ENCODE results near the gene LCE1E.

LCE1E gene

DNA sequence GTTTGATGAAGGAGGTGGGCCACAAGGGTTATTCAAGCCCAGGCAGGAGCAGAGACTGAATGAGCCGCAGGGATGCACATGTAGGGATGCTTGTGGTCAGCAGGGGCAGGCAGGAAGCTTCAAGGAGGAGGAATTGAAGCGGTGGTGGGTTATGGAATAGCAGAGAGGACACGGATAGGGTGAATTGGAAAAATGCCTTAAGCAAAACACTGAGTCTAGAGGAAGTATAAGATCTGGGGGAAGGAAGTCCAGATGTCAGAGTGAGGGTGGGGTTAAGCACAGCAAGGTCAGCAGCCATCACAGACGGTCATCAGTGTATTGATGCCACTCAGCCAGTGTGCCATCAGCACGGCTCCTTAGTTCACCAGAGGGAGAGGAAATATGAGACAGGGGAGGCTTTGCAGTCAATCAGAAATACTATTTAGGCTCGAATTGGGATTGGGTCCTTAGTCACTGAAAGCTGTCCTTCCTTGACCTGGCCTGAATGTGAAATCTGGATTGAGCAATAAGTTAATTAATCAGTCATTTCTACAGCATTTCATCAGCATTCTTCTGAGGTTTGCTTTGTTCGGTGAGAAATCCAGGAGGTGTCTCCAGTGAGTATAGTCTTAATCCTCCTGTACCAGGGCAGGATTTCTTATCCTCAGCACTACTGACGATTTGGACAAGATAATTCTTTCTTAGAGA lies 17.1 kb upstream of the LCE1E start:
- Histone ChIP-seq H3K4me1 (ENCODE audit: control insufficient read depth, insufficient read depth, low read length) (no peaks in the 10 kb centered on the region), H3K27ac (ENCODE audit: extremely low read depth, low read depth, low read length) (no peak overlapping the region), H3K4me3 (ENCODE audit: low read depth, low read length) (no peak overlapping the region), H3K36me3 (ENCODE audit: control insufficient read depth in 2 of 2, insufficient read depth in 1 of 2, low read length in 2 of 2) (no peaks in the 10 kb centered on the region), H3K9me3 (ENCODE audit: control insufficient read depth, insufficient read depth, low read depth, low read length) (no peaks in the 10 kb centered on the region)
- POLR2A ChIA-PET = no interaction called here
- CTCF ChIA-PET = interaction anchor here (1.0 to 3.5 kb wide), 2 partner anchors 9 to 115 kb away, joined by 3 to 21 read pairs; no protein-coding TSS in a partner anchor
- TF ChIP-seq GLIS2 (tag by site-specific recombination; IDR thresholded peaks at IDR 0.05) (no peak), ZNF830 (tag by site-specific recombination; IDR thresholded peaks at IDR 0.05; ENCODE audit: low read depth) (no peak), SETDB1 (IDR thresholded peaks at IDR 0.05; ENCODE audit: insufficient read length, low read length) (no peak)
- TF ChIP-seq, protein P1, sequence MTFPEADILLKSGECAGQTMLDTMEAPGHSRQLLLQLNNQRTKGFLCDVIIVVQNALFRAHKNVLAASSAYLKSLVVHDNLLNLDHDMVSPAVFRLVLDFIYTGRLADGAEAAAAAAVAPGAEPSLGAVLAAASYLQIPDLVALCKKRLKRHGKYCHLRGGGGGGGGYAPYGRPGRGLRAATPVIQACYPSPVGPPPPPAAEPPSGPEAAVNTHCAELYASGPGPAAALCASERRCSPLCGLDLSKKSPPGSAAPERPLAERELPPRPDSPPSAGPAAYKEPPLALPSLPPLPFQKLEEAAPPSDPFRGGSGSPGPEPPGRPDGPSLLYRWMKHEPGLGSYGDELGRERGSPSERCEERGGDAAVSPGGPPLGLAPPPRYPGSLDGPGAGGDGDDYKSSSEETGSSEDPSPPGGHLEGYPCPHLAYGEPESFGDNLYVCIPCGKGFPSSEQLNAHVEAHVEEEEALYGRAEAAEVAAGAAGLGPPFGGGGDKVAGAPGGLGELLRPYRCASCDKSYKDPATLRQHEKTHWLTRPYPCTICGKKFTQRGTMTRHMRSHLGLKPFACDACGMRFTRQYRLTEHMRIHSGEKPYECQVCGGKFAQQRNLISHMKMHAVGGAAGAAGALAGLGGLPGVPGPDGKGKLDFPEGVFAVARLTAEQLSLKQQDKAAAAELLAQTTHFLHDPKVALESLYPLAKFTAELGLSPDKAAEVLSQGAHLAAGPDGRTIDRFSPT (tag by site-specific recombination; IDR thresholded peaks at IDR 0.05) = no peak
- TF ChIP-seq, protein P2, sequence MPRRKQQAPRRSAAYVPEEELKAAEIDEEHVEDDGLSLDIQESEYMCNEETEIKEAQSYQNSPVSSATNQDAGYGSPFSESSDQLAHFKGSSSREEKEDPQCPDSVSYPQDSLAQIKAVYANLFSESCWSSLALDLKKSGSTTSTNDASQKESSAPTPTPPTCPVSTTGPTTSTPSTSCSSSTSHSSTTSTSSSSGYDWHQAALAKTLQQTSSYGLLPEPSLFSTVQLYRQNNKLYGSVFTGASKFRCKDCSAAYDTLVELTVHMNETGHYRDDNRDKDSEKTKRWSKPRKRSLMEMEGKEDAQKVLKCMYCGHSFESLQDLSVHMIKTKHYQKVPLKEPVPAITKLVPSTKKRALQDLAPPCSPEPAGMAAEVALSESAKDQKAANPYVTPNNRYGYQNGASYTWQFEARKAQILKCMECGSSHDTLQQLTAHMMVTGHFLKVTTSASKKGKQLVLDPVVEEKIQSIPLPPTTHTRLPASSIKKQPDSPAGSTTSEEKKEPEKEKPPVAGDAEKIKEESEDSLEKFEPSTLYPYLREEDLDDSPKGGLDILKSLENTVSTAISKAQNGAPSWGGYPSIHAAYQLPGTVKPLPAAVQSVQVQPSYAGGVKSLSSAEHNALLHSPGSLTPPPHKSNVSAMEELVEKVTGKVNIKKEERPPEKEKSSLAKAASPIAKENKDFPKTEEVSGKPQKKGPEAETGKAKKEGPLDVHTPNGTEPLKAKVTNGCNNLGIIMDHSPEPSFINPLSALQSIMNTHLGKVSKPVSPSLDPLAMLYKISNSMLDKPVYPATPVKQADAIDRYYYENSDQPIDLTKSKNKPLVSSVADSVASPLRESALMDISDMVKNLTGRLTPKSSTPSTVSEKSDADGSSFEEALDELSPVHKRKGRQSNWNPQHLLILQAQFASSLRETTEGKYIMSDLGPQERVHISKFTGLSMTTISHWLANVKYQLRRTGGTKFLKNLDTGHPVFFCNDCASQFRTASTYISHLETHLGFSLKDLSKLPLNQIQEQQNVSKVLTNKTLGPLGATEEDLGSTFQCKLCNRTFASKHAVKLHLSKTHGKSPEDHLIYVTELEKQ (tag by site-specific recombination; IDR thresholded peaks at IDR 0.05; ENCODE audit: borderline replicate concordance) = no peak

DNA sequence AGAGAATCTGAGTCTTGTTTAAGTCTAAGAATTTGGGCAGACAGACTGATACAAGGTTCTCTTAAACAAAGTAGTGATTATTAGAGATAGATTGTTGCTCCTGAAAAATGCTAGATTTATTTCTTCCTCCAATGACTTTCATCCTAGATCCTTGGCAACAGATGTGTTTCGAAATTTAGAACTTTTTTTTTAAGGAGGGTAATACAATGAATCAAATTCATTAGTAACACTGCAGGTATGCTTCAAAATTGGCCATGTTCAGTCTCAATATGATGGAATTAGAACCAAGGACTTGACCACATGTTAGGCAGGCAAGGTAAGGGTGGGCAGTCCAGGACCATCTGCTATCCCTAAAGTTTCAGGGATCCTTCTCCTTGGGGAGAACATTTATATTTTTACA lies 15.6 kb upstream of the LCE1E start:
- Histone ChIP-seq H3K4me3 (ENCODE audit: low read depth, low read length) (no peak overlapping the region), H3K27ac (ENCODE audit: extremely low read depth, low read depth, low read length) (no peak overlapping the region)
- POLR2A ChIA-PET = no interaction called here
- TF ChIP-seq ZNF404 (tag by site-specific recombination; IDR thresholded peaks at IDR 0.05) = no peak
- no peak for TF ChIP-seq ZNF544 (tag by site-specific recombination; IDR thresholded peaks at IDR 0.05)
- TF ChIP-seq, protein P3, sequence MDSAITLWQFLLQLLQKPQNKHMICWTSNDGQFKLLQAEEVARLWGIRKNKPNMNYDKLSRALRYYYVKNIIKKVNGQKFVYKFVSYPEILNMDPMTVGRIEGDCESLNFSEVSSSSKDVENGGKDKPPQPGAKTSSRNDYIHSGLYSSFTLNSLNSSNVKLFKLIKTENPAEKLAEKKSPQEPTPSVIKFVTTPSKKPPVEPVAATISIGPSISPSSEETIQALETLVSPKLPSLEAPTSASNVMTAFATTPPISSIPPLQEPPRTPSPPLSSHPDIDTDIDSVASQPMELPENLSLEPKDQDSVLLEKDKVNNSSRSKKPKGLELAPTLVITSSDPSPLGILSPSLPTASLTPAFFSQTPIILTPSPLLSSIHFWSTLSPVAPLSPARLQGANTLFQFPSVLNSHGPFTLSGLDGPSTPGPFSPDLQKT (IDR thresholded peaks at IDR 0.05; ENCODE audit: borderline replicate concordance, low read depth, low read length) = no peak
- TF ChIP-seq, protein P4, sequence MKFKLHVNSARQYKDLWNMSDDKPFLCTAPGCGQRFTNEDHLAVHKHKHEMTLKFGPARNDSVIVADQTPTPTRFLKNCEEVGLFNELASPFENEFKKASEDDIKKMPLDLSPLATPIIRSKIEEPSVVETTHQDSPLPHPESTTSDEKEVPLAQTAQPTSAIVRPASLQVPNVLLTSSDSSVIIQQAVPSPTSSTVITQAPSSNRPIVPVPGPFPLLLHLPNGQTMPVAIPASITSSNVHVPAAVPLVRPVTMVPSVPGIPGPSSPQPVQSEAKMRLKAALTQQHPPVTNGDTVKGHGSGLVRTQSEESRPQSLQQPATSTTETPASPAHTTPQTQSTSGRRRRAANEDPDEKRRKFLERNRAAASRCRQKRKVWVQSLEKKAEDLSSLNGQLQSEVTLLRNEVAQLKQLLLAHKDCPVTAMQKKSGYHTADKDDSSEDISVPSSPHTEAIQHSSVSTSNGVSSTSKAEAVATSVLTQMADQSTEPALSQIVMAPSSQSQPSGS (tag by site-specific recombination; IDR thresholded peaks at IDR 0.05; ENCODE audit: low read depth) = no peak
- no peak for TF ChIP-seq MZF1 (tag by site-specific recombination; IDR thresholded peaks at IDR 0.05; ENCODE audit: borderline replicate concordance)
- TF ChIP-seq ZSCAN16 (tag by site-specific recombination; IDR thresholded peaks at IDR 0.05) = no peak
- TF ChIP-seq KLF9 (tag by site-specific recombination; IDR thresholded peaks at IDR 0.05; ENCODE audit: low read depth) = no peak
- no peak for TF ChIP-seq ZNF777 (tag by site-specific recombination; IDR thresholded peaks at IDR 0.05; ENCODE audit: borderline replicate concordance)
- no peak for TF ChIP-seq ZNF701 (tag by site-specific recombination; IDR thresholded peaks at IDR 0.05)
- TF ChIP-seq ZNF10 (tag by site-specific recombination; IDR thresholded peaks at IDR 0.05) = no peak
- TF ChIP-seq, protein P5, sequence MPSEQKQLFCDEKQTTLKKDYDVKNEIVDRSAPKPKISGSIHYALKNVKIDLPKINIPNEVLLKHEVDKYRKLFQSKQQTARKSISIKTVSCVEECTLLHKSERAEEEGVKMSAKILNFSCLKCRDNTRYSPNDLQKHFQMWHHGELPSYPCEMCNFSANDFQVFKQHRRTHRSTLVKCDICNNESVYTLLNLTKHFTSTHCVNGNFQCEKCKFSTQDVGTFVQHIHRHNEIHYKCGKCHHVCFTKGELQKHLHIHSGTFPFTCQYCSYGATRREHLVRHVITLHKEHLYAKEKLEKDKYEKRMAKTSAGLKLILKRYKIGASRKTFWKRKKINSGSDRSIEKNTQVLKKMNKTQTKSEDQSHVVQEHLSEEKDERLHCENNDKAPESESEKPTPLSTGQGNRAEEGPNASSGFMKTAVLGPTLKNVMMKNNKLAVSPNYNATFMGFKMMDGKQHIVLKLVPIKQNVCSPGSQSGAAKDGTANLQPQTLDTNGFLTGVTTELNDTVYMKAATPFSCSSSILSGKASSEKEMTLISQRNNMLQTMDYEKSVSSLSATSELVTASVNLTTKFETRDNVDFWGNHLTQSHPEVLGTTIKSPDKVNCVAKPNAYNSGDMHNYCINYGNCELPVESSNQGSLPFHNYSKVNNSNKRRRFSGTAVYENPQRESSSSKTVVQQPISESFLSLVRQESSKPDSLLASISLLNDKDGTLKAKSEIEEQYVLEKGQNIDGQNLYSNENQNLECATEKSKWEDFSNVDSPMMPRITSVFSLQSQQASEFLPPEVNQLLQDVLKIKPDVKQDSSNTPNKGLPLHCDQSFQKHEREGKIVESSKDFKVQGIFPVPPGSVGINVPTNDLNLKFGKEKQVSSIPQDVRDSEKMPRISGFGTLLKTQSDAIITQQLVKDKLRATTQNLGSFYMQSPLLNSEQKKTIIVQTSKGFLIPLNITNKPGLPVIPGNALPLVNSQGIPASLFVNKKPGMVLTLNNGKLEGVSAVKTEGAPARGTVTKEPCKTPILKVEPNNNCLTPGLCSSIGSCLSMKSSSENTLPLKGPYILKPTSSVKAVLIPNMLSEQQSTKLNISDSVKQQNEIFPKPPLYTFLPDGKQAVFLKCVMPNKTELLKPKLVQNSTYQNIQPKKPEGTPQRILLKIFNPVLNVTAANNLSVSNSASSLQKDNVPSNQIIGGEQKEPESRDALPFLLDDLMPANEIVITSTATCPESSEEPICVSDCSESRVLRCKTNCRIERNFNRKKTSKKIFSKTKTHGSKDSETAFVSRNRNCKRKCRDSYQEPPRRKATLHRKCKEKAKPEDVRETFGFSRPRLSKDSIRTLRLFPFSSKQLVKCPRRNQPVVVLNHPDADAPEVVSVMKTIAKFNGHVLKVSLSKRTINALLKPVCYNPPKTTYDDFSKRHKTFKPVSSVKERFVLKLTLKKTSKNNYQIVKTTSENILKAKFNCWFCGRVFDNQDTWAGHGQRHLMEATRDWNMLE (tag by site-specific recombination; conservative IDR thresholded peaks at IDR 0.05; ENCODE audit: low read depth) = no peak
- no peak for TF ChIP-seq ZNF707 (tag by site-specific recombination; IDR thresholded peaks at IDR 0.05)
- TF ChIP-seq, protein P6, sequence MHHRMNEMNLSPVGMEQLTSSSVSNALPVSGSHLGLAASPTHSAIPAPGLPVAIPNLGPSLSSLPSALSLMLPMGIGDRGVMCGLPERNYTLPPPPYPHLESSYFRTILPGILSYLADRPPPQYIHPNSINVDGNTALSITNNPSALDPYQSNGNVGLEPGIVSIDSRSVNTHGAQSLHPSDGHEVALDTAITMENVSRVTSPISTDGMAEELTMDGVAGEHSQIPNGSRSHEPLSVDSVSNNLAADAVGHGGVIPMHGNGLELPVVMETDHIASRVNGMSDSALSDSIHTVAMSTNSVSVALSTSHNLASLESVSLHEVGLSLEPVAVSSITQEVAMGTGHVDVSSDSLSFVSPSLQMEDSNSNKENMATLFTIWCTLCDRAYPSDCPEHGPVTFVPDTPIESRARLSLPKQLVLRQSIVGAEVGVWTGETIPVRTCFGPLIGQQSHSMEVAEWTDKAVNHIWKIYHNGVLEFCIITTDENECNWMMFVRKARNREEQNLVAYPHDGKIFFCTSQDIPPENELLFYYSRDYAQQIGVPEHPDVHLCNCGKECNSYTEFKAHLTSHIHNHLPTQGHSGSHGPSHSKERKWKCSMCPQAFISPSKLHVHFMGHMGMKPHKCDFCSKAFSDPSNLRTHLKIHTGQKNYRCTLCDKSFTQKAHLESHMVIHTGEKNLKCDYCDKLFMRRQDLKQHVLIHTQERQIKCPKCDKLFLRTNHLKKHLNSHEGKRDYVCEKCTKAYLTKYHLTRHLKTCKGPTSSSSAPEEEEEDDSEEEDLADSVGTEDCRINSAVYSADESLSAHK (tag by site-specific recombination; IDR thresholded peaks at IDR 0.05) = no peak

More for the DNA sequence above, 15.6 kb upstream of the LCE1E start:
- CTCF ChIA-PET = no interaction called here
- H3K9me3 ChIP-seq (ENCODE audit: control insufficient read depth, insufficient read depth, low read depth, low read length) = no peaks in the 10 kb centered on the region
- no peaks in the 10 kb centered on the region for H3K36me3 ChIP-seq (ENCODE audit: control insufficient read depth in 2 of 2, insufficient read depth in 1 of 2, low read length in 2 of 2)
- no peaks in the 10 kb centered on the region for H3K4me1 ChIP-seq (ENCODE audit: control insufficient read depth, insufficient read depth, low read length)
